GM12873 (cell line): ENCODE measurements around the gene DRP2.

ENCODE experiments used
- TF ChIP-seq, protein P1 (sequence below): IDR thresholded peaks from 2 replicates; pipeline ENCODE4 v1.5.1; 2012; ENCODE audit warnings: low read depth, mild to moderate bottlenecking, moderate library complexity, low read length, control low read depth; ENCODE audit not compliant: insufficient read depth; ENCODE audit errors: missing control alignments

Gene DRP2

DNA sequence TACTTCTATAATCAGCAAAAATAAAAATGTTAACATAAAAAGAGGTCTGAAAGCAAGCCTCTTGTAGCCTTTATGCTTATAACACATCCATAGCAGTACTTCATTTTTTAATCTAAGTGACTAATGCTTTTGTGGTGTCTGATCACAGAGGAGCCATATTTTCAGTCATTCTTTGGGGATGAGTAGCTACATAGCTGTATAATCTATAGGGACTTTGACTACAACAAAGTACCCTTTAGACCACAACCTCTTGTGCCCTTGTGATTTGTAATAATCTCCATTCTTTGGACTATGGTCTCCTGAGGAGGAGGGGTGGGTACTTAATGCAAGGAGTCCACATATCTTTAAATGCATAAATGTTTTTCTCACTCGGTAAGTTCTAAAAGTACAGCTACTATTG lies 9.6 kb downstream of the DRP2 start:
- TF ChIP-seq, protein P1, sequence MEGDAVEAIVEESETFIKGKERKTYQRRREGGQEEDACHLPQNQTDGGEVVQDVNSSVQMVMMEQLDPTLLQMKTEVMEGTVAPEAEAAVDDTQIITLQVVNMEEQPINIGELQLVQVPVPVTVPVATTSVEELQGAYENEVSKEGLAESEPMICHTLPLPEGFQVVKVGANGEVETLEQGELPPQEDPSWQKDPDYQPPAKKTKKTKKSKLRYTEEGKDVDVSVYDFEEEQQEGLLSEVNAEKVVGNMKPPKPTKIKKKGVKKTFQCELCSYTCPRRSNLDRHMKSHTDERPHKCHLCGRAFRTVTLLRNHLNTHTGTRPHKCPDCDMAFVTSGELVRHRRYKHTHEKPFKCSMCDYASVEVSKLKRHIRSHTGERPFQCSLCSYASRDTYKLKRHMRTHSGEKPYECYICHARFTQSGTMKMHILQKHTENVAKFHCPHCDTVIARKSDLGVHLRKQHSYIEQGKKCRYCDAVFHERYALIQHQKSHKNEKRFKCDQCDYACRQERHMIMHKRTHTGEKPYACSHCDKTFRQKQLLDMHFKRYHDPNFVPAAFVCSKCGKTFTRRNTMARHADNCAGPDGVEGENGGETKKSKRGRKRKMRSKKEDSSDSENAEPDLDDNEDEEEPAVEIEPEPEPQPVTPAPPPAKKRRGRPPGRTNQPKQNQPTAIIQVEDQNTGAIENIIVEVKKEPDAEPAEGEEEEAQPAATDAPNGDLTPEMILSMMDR: no peak

DNA sequence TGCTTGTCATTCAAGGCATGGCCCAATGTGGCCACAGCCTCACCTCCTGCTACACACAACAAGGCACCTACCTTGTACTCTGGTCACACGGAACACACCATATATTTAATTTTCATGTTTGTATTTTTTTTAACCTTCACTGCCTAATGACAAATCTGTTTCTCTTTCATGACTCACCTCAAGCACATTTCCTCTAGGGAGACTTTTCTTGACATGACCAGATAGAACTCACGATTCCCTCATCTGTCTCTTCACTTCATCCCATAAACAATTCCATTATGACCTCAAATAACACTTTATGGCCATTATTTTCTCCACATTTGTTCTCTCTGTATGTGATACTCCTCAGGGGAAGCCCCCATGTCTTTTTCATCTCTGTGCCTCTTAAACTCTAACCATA lies 11.1 kb downstream of the DRP2 start:
- TF ChIP-seq, protein P1: no peak

- TF ChIP-seq, protein P1: no peak
Observed at GRCh38 chrX:101231080-101231479, 11.5 kb downstream of the DRP2 start.

- TF ChIP-seq, protein P1: no peak
Observed at GRCh38 chrX:101232316-101232715, 12.7 kb downstream of the DRP2 start.

GRCh38 chrX:101237041-101237440 lies 17.5 kb downstream of the DRP2 start:
- TF ChIP-seq, protein P1: no peak

GRCh38 chrX:101241531-101241930 lies 21.9 kb downstream of the DRP2 start:
- TF ChIP-seq, protein P1: no peak

GRCh38 chrX:101252634-101253033 lies 33.0 kb downstream of the DRP2 start:
- TF ChIP-seq, protein P1: no peak
